ENCODE data around the gene SLX9.

Gene SLX9

GRCh38 chr21:44977616-44978340 lies 37.9 kb downstream of the SLX9 start:
- DNase-seq (ENCODE audit: low read depth), result no peak

DNA sequence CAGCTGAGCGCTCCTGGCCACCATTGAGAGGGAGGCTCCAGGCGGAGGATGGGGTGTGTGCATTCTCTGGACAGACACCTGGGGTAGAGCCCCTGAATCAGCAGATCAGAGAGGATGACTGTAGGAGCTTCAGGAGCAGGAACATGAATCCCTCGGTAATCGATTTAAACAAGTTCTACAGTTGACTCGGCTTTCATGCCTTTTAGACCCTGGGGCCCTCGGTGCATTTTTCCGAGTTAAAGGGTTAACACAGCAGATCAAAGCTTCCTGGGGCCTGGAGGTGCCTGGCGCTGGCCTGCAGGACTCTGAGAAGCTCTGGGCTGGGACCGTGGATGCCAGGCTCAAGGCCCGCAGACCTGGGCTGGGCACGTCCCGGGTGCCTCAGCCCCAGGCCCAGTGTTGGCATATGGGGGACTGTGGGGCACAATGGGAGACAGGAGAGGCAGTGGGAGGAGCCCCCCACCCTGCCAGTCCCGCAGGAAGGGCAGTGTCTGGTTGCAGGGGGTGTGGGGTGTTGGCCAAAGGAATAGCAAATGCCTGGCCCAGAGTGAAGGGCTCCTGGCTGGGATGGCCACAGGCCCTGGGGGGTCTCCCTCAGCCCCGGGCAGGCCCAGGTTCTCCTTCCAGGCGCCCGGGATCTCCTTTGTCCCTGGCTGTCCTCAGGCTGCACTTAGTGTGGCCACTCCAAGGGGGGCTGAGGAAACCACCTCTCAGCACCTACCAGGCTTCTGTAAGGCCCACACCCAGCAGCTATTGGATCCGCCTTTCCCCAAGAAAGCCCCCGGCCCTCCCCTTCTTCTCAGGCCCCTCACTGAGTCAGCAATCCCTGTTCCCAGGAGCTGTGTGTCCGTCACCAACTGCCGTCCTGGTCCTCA lies 40.1 kb downstream of the SLX9 start:
- no peak for DNase-seq (ENCODE audit: low read depth)

DNA sequence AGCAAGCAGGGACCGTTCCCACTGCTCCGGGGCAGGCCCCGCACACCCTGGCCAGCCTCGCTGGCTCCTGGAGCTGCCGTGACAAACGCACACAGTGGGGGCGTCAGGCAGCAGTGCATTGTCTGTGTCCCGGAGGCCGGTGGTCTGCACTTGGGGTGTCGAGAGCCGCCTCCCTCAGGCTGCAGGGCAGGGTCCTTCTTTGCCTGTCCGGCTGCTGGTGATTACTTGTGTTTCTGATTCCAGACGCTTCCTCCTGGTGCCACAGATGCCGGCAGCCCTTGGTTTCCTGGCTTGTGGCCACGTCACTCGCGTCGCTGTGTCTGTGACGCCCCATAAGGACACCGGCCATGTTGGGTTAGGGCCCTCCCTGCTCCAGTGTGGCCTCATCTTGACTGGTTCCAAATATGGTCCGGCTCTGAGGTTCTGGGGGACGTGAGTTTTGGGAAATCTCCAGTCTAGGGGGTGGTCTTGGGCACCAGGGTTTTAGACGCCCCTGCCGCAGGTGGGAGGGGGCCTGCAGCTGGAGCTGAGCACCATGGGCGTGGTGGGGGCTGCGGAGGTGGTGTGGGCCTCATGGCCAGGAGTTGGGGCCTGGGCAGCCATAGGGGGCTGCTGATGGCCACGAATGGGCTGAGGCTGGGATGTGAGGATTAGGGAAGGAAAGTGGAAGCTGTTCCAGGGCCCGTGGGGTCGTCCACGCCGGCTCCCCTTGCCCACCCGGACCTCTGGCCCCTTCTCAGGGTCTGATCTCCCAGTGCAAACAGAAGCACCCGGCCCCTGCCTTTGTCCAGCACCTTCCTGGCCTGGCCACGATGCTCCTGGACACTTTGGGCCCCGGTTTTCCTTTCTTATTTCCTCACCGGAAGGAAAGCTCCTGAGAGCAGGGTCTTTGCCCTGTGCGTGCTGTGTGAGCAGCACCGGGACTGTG lies 41.0 kb downstream of the SLX9 start:
- DNase-seq (ENCODE audit: low read depth), result no peak

GRCh38 chr21:44982558-44983250 lies 42.9 kb downstream of the SLX9 start:
- no peak for DNase-seq (ENCODE audit: low read depth)

GRCh38 chr21:44983421-44984206 lies 43.8 kb downstream of the SLX9 start:
- DNase-seq (ENCODE audit: low read depth), result no peak

DNA sequence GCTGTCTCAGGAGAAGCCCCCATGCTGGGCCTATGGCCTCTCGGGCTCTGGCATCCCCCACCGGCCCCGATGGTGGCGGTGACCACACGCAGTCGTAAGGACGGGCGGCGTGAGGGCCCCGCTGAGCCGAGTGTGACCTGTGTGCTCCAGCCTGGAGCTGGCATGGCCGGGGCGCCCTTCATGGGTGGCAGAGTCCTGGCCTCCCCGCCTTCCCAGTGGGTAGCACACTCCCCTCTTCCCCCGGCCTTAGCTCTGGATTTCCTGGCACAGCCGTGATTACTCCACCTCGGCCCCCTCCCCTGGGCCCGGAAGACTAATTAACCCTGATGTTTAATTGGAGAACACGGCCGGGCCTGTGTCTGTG lies 44.6 kb downstream of the SLX9 start:
- DNase-seq (ENCODE audit: low read depth), result no peak

GRCh38 chr21:44984792-44985440 lies 45.1 kb downstream of the SLX9 start:
- no peak for DNase-seq (ENCODE audit: low read depth)

GRCh38 chr21:44985441-44986401 lies 45.9 kb downstream of the SLX9 start:
- no peak for DNase-seq (ENCODE audit: low read depth)

- no peak for DNase-seq (ENCODE audit: low read depth)
These were observed 46.9 kb downstream of the SLX9 start for GRCh38 chr21:44986471-44987291.

- DNase-seq (ENCODE audit: low read depth), result no peak
These were observed 47.6 kb downstream of the SLX9 start for GRCh38 chr21:44987301-44987885.

DNA sequence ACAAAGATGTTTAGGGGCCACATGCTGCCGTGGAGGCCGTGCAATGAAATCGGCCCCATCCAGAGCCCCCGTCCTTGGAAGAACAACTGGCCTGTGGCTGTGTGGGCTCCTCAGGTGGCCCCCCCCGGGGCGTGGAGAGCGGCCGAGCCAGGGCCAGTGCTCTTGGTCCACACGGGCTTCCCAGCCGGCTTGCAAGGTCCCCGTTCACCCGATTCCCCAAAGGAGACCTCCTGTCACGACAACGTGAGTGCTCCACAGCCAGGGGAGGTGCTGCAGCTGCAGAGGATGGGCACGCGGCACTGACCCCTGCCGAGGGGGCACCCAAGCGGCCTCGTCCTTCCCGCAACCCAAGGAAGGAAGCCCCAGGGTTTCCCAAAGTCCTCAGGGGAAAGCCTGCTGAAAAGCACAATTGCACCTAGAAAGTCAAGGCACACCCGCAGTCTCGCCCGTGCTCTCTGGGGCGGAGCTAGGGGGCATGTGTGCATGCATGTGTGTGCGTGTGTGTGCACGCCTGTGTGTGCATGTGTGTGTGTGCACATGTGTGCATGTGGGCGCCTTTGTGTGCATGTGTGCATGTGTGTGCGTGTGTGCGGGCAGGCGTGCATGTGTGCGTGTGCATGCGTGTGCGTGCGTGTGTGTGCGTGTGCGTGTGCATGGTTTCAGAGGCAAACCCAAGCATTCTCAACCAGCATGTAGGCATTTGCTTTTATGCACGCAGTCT lies 48.2 kb downstream of the SLX9 start:
- DNase-seq (ENCODE audit: low read depth), result no peak

- DNase-seq (ENCODE audit: low read depth), result no peak
These were observed 49.0 kb downstream of the SLX9 start for GRCh38 chr21:44988607-44989536.

DNA sequence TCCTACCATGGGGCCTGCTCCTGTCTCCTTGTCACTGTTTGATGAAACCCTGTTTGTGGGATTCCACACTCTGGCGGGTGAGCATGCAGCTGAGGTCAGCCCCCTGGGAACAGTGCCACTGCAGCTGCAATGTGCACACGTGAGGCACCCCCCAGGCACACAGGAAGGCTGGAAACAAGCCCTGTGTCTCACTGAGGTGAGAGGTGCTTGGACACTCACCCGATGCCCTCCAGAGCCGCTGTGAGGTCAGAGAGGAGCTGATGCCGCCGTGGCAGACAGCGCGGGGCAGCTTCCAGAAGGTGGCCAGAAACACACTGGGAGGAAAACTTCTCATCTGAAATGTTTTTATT lies 49.7 kb downstream of the SLX9 start:
- DNase-seq (ENCODE audit: low read depth), result no peak

- DNase-seq (ENCODE audit: low read depth), result no peak
These were observed 50.3 kb downstream of the SLX9 start for GRCh38 chr21:44989943-44990780.

GRCh38 chr21:44990921-44991320 lies 51.1 kb downstream of the SLX9 start:
- no peak for DNase-seq (ENCODE audit: low read depth)

Measured in stromal cell of bone marrow (primary cell).